GM12892 (cell line): ENCODE measurements around the gene BRCA2.

Experiments used
- DNase-seq: peaks from one replicate; pipeline ENCODE4 v3.0.0; 2011; ENCODE audit not compliant: insufficient read length
- FAIRE-seq: peaks from 2 replicates; lab custom pipeline; 2011; peaks lifted over from hg19 to GRCh38; lab: Jason Lieb, UNC
- POLR2A ChIP-seq: IDR thresholded peaks from 2 replicates; pipeline ENCODE4 v1.6.1; 2011; ENCODE audit warnings: low read depth, low read length, control low read depth
- POLR2AphosphoS5 ChIP-seq: IDR thresholded peaks from 2 replicates; pipeline ENCODE4 v1.6.1; 2011; ENCODE audit warnings: low read depth, low read length, control low read depth
- TAF1 ChIP-seq: IDR thresholded peaks from 2 replicates; pipeline ENCODE4 v1.6.1; 2011; ENCODE audit warnings: low read depth, mild to moderate bottlenecking, control low read depth, low read length, borderline replicate concordance

BRCA2 gene

GRCh38 chr13:32297206-32297605 is 18.1 kb upstream of the BRCA2 start:
- no peak for TF ChIP-seq POLR2A
- no peak for TF ChIP-seq POLR2AphosphoS5
- no peak for TF ChIP-seq TAF1
- FAIRE-seq = no peak

DNA sequence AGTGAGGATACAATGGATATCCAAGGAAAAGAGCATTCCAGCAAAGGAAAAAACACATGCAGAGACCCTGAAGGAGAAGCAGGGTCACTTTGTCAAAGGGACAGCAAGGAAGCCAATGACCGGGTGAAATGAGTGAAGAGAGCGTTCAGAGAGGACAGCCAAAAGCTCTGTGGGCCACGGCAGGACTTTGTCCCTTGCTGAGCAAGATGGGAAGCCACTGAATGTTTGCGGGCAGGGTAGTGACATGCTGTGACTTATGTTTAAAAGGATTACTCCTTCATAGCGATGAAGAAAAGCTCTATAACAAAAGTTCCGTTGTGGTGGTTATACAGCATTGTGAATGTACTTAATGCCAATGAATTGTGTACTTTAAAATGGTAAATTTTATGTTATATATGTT is 16.6 kb upstream of the BRCA2 start:
- TF ChIP-seq TAF1 = no peak
- TF ChIP-seq POLR2AphosphoS5 = no peak
- TF ChIP-seq POLR2A = no peak
- no peak for FAIRE-seq
- no peak for DNase-seq

More at GRCh38 chr13:32297206-32297605, 18.1 kb upstream of the BRCA2 start:
- no peak for DNase-seq

DNA sequence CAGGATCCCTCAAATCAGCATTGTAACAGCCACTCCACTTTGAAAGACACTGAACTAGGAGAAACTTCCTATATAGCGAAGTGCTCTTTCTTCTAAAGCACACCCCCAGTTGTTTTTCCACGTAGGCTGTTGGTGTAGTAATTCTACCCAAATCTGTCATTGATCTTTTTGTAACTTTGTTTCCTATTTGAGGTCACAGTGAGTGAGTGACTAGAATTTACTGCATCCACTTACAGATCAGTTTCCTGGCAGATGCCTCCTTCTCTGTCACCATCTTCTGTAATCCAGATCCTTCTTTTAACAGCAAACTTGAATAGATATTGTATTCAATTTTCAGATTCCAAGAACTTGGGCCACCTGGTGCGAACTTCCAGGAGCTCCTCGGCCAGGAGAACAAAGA is 15.4 kb upstream of the BRCA2 start:
- DNase-seq = no peak
- no peak for FAIRE-seq
- TF ChIP-seq TAF1 (no peak), POLR2AphosphoS5 (no peak), POLR2A (no peak)

GRCh38 chr13:32300406-32300805 is 14.9 kb upstream of the BRCA2 start:
- DNase-seq = no peak
- no peak for TF ChIP-seq POLR2A
- no peak for TF ChIP-seq TAF1
- no peak for TF ChIP-seq POLR2AphosphoS5
- FAIRE-seq = no peak

GRCh38 chr13:32300920-32301319 is 14.4 kb upstream of the BRCA2 start:
- FAIRE-seq = no peak
- TF ChIP-seq TAF1 (no peak), POLR2A (no peak), POLR2AphosphoS5 (no peak)
- DNase-seq = no peak

GRCh38 chr13:32302461-32302860 is 12.8 kb upstream of the BRCA2 start:
- DNase-seq (no peak), FAIRE-seq (no peak)
- no peak for TF ChIP-seq POLR2A
- TF ChIP-seq POLR2AphosphoS5 = no peak
- no peak for TF ChIP-seq TAF1

- DNase-seq (no peak), FAIRE-seq (no peak)
- no peak for TF ChIP-seq POLR2AphosphoS5
- no peak for TF ChIP-seq TAF1
- TF ChIP-seq POLR2A = no peak
These were observed 9.7 kb upstream of the BRCA2 start for GRCh38 chr13:32305646-32306045.

- TF ChIP-seq TAF1 (no peak), POLR2A (no peak), POLR2AphosphoS5 (no peak)
- no peak for DNase-seq
- FAIRE-seq = no peak
These were observed 5.8 kb upstream of the BRCA2 start for GRCh38 chr13:32309312-32310133.

DNA sequence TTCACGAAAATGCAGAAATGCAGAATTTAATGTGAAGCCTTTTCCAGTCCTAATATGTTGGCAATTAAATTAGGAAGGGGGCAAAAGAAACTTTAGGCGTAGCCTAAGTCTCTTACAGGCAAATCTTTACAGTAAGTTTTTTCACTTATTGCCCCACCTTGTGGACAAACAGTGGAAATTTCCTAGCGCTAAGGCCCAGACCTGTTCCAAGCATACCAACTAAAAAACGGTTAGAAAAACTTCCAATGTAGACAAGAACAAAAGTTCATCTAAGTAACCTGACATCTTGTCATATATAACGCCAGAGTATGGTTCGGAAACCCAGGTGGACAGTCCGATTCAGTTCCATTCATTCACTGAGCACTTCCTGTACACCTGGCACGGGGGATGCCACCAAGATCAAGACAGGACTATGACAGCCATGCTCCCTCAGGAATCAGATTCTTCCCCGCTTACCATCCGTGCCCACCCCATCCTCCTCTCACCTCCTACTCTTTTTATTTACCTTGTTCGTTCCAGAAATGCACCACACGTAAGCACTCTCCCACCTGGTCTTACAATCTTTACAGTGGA is 5.1 kb upstream of the BRCA2 start:
- peak; percentile 78 for FAIRE-seq
- TF ChIP-seq TAF1 = no peak
- no peak for TF ChIP-seq POLR2AphosphoS5
- TF ChIP-seq POLR2A = no peak
- DNase-seq = no peak

- no peak for FAIRE-seq
- TF ChIP-seq TAF1 (no peak), POLR2AphosphoS5 (no peak), POLR2A (no peak)
- no peak for DNase-seq
These were observed 4.0 kb upstream of the BRCA2 start for GRCh38 chr13:32311188-32311897.

GRCh38 chr13:32314271-32315237 is 754 bp upstream of the BRCA2 start:
- DNase-seq (no peak), FAIRE-seq (no peak)
- TF ChIP-seq POLR2A (no peak), TAF1 (no peak), POLR2AphosphoS5 (no peak)
